T1000 (cell line): Measurements from ENCODE around the gene UBE2I.
"Not testable (repeated sequence)": the region's sequence is repeated elsewhere in the genome, so short reads cannot be mapped to it uniquely, and the experiment has no call there.

Source experiments
- DNase-seq: peaks from one replicate; lab custom pipeline; 2025; ENCODE audit warnings: mixed read lengths; lab: John Stamatoyannopoulos, UW

The UBE2I gene

GRCh38 chr16:1277617-1278282 is 31.7 kb upstream of the UBE2I start:
- DNase-seq = no peak

DNA sequence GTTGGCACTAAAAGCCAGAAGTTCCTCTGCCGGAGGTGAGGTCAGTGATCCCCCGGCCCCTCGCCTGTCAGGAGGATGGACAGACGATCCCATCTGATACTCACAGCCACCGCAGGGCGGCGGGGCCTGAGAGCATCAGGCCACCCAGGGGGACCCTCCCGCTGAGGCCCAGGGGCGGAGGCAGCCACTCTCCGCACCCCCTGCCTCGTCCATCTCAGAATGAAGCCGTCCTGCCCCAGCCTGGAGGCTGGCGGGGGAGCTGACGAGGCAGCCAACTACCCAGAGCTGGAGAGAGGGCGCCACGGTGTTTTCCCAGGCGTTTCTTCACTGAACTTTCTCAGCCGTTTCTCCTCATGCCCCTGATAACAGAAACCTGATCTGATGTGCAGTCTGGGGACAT is 31.0 kb upstream of the UBE2I start:
- DNase-seq = no peak

DNA sequence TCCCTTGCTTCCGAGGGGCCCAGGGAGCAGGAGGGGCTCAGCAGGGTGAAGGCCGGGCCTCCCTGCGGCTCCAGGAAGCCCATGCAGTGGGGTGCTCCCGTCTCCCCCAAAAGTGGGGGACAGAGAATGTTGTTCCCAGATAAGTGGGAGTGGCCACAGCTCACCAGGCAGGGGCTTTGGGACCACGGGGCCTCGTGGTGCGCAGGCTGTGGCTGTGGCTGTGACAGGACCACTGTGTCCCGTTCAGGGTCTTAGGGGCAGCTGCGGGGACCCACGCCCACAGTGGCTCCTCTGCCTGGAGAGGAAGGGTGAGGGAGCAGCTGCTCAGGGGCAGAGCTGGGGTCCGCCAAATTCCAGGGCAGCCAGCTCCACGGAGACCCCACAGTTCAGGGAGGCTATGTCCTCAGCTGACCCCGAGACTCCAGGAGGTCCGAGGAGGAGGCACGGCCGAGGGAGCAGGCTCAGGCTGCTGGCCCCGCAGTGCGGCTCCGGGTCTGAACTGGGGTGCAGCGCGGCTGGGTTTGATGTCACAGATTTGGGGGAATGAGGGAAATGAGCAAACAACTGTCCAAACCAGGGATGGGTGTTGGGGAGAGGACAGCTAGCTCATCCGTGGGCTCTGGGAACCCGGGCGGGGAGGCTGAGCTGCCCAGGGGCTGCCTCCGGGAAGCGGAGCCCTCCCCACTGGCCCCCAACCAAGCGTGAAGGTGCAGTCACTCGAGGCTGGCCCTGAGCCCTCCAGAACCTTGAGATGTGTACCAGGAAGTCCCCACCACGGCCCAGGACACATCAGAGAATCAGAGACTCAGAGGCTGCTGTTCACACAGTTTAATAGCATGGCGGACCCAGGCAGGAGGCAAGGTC is 30.1 kb upstream of the UBE2I start:
- DNase-seq = no peak

GRCh38 chr16:1279945-1280589 is 29.4 kb upstream of the UBE2I start:
- no peak for DNase-seq

- DNase-seq = no peak
Observed at GRCh38 chr16:1280783-1281182, 28.7 kb upstream of the UBE2I start.

DNA sequence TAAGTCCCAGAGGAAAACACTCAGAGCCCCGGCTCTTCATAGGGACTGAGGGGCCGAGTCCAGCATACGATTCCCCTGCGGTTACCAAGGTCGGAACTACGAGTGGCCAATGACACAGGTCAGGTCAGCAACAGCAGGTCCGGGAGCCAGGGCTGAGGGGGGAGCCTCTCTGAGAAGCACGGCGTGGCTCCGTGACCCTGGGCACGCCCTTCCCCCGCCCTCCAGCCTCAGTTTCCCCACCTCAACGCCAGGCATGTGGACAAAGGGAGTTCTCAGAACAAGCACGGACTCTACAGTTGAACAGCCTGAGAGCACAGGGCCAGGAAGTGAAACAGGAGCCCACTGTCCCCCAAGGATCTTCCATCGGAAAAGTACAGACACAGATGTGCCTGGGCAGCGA is 27.9 kb upstream of the UBE2I start:
- DNase-seq = no peak

- DNase-seq = no peak
Observed at GRCh38 chr16:1282324-1282973, 27.0 kb upstream of the UBE2I start.

- no peak for DNase-seq
Observed at GRCh38 chr16:1283296-1283695, 26.1 kb upstream of the UBE2I start.

DNA sequence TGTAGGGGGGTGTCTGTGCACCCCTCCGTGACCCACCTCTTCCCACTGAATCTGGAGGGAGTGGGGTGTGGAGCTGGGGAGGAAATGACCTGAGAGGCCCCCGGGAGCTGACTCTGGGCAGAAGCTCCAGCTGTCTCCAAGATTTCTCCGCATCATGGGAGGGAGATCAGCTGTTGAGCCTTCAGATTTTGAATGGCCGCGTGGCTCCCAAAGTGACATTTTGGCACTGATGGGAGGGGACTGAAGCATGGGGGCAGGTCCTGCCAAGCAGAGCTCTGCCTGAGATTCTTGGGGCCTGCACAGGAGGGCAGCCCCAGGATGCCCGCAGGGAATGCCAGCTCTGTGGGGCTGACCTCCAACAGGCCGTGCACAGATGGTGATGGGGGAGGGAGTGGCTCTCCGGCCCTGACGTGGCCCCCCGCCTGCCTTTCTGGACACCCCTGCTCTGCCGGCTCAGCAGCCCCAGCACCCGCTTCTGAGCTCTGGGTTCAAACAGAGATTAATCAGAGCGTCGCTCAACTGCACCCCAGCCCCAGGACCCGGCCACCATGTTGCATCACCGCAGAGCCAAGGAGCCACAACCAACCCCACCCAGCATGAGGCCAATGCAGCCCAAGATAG is 25.3 kb upstream of the UBE2I start:
- DNase-seq = no peak

DNA sequence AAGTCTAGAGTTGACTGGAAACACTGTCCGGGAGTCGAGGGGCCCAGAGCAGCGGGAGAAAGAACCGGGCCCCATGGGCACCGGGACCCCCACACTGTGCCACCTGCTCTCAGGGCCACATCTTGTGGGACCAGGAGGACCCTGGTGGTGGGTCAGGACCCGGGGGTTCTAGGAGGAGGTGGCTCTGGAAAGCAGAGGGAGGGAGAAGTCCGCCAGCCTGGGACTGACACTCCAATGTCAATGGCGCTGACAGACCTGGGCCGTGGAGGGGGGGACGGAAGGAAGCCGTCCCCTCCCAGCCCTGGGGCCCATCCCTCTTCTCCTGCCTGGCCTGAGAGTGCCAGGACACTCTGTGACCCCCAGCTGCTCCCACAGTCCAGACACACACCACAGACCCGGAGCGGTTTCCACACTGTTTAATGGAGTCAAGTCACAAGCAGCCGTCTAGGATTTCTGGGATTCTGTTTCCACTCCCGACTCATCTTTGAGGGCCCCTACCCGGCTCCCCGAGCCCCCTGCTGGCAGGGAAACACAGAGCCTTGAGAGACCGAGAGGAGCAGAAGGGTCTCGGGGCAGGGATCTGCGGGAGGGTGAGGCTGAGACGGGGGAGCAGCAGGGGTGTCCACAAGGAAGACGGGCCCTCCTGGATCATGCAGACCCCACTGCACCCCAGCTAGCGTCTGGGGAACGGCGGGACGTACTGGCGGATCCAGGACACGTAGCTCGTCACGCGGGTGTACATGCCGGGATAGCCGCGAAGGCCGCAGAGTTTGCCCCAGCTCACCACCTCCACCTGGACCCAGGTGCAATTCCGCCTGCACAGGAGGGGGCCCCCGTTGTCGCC is 23.5 kb upstream of the UBE2I start:
- no peak for DNase-seq

DNA sequence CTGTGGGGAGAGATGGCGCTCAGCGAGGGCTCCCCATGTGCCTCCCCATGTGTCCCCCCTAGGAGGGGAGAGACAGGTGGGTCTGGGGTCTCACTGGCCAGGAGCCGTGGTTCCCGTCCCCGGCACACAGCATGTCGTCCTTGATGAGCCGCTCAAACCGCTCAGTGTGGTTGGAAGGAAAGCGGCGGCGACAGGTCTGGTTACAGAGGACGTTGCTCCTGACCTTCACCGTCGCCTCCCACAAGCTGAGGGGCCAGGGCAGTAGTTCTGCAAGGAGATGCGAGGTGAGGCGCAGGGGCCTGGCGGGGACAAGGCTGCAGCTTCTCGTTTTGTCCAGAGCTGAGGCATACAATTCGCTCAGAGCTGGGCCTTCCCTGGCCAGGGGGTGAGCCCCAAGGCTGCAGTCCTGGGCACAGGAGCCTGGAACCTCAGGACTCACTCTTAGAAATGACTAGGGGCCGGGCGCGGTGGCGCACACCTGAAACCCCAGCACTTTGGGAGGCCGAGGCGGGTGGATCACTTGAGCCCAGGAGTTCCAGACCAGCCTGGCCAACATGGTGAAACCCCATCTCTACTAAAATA is 22.8 kb upstream of the UBE2I start:
- no peak for DNase-seq

- DNase-seq = no peak
Observed at GRCh38 chr16:1287982-1288670, 21.3 kb upstream of the UBE2I start.

DNA sequence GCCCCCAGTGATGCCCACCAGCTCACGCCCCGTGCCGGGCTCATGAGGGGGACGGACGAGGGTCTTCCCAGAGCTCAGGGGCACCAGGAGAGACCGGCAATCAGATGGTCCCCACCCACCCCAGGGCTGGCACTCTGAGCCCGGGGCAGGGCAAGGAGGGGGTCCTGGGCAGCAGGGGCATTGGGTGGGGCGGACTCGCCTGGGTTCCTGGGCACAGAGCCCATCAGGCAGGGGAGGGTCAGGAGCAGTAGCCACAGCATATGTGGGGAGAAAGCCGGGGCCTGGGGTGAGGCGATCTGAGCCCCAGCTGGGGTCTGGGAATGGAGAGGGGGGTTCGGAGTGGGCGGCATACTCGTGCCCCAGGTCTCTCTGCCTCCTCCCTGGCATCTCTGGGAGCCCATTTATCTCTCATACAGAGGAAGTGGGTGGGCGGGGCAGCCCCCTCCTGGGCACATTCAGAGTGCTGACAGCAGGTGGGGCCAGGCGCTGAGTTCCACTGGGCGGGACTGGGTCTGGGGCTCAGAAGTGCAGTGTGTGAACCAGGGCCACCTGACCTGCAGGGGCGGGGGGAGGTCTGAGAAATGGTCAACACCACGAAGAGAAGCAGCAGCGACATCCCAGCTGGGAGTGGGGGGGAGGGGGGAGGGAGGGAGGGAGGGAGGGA is 20.5 kb upstream of the UBE2I start:
- no peak for DNase-seq

DNA sequence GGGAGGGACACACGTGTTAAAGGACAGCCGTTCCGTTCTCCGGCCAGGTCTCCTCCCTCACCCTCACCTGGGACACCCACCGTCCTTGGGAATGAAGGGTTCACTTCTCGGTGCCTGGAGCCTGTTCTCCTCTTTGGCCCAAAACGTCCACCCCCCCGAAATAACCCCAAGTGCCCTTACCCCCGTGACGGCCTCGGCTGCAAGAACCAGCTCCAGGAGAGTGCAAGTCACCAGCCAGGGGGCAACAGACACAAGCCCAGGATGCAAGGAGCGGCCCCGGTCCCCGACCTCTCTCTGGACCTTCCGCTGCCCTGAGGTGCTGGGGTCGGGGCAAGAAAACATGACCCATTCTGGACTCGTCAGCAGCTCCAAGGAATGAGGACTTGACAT is 20.0 kb upstream of the UBE2I start:
- no peak for DNase-seq

GRCh38 chr16:1290063-1290501 is 19.4 kb upstream of the UBE2I start:
- no peak for DNase-seq

DNA sequence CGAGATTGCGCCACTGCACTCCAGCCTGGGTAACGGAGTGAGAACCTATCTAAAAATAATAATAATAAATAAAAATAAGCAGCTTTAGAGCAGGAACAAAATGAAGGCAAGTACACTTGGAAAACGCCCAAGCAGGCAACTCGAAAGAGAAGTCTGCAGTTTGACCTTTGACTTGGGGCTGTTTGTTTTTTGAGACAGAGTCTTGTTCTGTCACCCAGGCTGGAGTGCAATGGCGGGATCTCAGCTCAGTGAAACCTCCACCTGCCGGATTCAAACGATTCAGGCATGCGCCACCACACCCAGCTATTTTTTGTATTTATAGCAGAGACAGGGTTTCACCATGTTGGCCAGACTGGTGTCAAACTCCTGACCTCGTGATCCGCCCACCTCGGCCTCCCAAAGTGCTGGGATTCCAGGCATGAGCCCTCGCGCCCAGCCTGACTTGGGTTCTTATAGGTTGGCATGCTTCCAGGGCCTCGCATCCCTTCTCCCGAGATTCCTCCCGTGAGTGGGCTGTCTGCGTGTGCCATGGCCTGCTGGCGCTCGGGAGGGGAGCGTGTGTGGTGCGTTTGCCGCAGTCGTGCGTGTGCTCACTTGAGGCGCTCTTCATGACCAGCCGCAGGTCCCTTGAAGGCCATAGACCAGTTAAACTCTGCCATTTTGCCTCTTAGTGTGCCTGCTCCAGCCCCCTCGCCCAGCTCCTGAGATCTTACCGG is 18.4 kb upstream of the UBE2I start:
- DNase-seq = no peak

- no peak for DNase-seq
Observed at GRCh38 chr16:1291576-1291974, 17.9 kb upstream of the UBE2I start.

DNA sequence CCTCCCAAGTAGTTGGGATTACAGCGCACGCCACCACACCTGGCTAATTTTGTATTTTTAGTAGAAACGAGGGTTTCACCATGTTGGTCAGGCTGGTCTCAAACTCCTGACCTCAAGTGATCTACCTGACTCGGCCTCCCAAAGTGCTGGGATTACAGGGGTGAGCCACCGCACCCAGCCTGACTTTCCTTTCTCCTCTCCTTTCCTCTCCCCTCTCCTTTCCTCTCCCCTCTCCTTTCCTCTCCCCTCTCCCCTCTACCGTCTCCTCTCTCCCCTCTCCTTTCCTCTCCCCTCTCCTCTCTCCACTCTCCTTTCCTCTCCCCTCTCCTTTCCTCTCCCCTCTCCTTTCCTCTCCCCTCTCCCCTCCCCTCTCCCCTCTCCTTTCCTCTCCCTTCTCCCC is 17.2 kb upstream of the UBE2I start:
- not testable (repeated sequence) for DNase-seq

- DNase-seq = not testable (repeated sequence)
Observed at GRCh38 chr16:1292808-1293207, 16.6 kb upstream of the UBE2I start.
